GM12878 (cell line): ENCODE measurements around the gene BCAS3.

Source experiments
- CHD2 ChIP-seq: IDR thresholded peaks from 2 replicates; pipeline ENCODE4 v1.6.1; 2011; ENCODE audit warnings: low read depth, low read length, improper control_type of control experiment, borderline replicate concordance
- EED ChIP-seq: sonication (generic); IDR thresholded peaks from 2 replicates; pipeline ENCODE4 v1.6.1; 2016; ENCODE audit warnings: antibody characterized with exemption, low read depth
- EGR1 ChIP-seq, 2 experiments: IDR thresholded peaks; 1 replicate in 1 of 2; 2 replicates in 1 of 2; pipeline ENCODE4 v1.6.1; 2011 to 2012; ENCODE audit warnings: low read depth in 2 of 2, low read length in 2 of 2, borderline replicate concordance in 1 of 2, mild to moderate bottlenecking in 1 of 2, moderate library complexity in 1 of 2
- EP300 ChIP-seq, 2 experiments: fragments of 150-350 bp in 1 of 2; IDR thresholded peaks; 2 replicates each; pipeline ENCODE4 v1.6.1; 2011 to 2012; ENCODE audit warnings: low read depth in 2 of 2, low read length in 2 of 2, borderline replicate concordance in 1 of 2, improper control_type of control experiment in 1 of 2, inconsistent platforms in 1 of 2; ENCODE audit not compliant: control insufficient read depth in 1 of 2
- POLR2AphosphoS5 ChIP-seq: IDR thresholded peaks from 2 replicates; pipeline ENCODE4 v1.6.1; 2011; ENCODE audit warnings: mild to moderate bottlenecking, low read length, inconsistent platforms
- RCOR1 ChIP-seq: conservative IDR thresholded peaks from 2 replicates; pipeline ENCODE4 v1.6.1; 2012; ENCODE audit warnings: low read depth, low read length, improper control_type of control experiment
- SPI1 ChIP-seq: IDR thresholded peaks from 2 replicates; pipeline ENCODE4 v1.6.1; 2011; ENCODE audit warnings: low read depth, mild to moderate bottlenecking, low read length, moderate library complexity, borderline replicate concordance; ENCODE audit not compliant: insufficient read depth
- TAF1 ChIP-seq: IDR thresholded peaks from 2 replicates; pipeline ENCODE4 v1.6.1; 2011; ENCODE audit warnings: mild to moderate bottlenecking, low read depth, low read length, borderline replicate concordance
- TARDBP ChIP-seq: IDR thresholded peaks from 2 replicates; pipeline ENCODE4 v1.6.1; 2016; ENCODE audit warnings: borderline replicate concordance
- WRNIP1 ChIP-seq: IDR thresholded peaks from 2 replicates; pipeline ENCODE4 v1.6.1; 2011; ENCODE audit warnings: low read depth, low read length, improper control_type of control experiment, borderline replicate concordance
- ZBTB40 ChIP-seq: fragments of 450-650 bp; IDR thresholded peaks from 2 replicates; pipeline ENCODE4 v1.6.1; 2016; ENCODE audit warnings: mild to moderate bottlenecking, moderate library complexity, borderline replicate concordance
- TF ChIP-seq, protein P1 (sequence below), 3 experiments: IDR thresholded peaks in 2 of 3; conservative IDR thresholded peaks in 1 of 3; 2 replicates each; pipeline ENCODE4 v1.5.1; 2011; ENCODE audit warnings: low read depth in 3 of 3, low read length in 3 of 3, mild to moderate bottlenecking in 3 of 3, control low read depth in 2 of 3, moderate library complexity in 2 of 3, inconsistent platforms in 1 of 3, mixed read lengths in 1 of 3; ENCODE audit not compliant: control insufficient read depth in 2 of 3, insufficient read depth in 1 of 3; ENCODE audit errors: extremely low read depth in 1 of 3
- TF ChIP-seq, protein P2 (sequence below): IDR thresholded peaks from 2 replicates; pipeline ENCODE4 v1.6.1; 2011; ENCODE audit warnings: low read depth, low read length, improper control_type of control experiment, borderline replicate concordance

DNA sequence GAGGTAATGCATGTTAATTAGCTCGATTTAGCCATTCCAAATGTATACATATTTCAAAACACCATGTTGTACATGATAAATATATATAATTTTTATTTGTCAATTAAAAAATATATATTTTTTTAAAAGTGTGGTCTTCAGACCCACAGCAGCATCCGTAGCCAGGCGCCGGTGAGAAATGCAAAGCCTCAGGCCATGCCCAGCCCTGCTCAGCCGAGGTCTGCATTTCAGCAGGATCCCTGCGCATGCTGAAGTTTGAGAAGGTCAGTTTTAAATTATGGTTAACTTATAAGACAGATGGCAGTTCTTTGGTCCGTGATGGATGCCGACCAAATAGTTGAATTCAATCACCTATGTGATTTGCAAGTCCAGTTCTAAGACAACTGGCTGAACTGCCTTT, 694.0 kb downstream of the BCAS3 start:
- TF ChIP-seq WRNIP1 (no peak), RCOR1 (no peak), SPI1 (no peak), EED (no peak), EP300 (IDR thresholded peaks at IDR 0.05; ENCODE audit: borderline replicate concordance in 1 of 2, control insufficient read depth in 1 of 2, low read depth in 2 of 2, low read length in 2 of 2) (no peak), TARDBP (no peak), EGR1 (IDR thresholded peaks at IDR 0.05; ENCODE audit: borderline replicate concordance in 1 of 2, low read depth in 2 of 2, low read length in 2 of 2) (no peak), CHD2 (no peak), TAF1 (no peak), POLR2AphosphoS5 (no peak), ZBTB40 (no peak)
- TF ChIP-seq, protein P1, sequence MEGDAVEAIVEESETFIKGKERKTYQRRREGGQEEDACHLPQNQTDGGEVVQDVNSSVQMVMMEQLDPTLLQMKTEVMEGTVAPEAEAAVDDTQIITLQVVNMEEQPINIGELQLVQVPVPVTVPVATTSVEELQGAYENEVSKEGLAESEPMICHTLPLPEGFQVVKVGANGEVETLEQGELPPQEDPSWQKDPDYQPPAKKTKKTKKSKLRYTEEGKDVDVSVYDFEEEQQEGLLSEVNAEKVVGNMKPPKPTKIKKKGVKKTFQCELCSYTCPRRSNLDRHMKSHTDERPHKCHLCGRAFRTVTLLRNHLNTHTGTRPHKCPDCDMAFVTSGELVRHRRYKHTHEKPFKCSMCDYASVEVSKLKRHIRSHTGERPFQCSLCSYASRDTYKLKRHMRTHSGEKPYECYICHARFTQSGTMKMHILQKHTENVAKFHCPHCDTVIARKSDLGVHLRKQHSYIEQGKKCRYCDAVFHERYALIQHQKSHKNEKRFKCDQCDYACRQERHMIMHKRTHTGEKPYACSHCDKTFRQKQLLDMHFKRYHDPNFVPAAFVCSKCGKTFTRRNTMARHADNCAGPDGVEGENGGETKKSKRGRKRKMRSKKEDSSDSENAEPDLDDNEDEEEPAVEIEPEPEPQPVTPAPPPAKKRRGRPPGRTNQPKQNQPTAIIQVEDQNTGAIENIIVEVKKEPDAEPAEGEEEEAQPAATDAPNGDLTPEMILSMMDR (IDR thresholded peaks at IDR 0.05 in 2 of 3, conservative IDR thresholded peaks at IDR 0.05 in 1 of 3; ENCODE audit: control insufficient read depth in 2 of 3, extremely low read depth in 1 of 3, insufficient read depth in 1 of 3, low read depth in 3 of 3, low read length in 3 of 3) = no peak
- TF ChIP-seq, protein P2, sequence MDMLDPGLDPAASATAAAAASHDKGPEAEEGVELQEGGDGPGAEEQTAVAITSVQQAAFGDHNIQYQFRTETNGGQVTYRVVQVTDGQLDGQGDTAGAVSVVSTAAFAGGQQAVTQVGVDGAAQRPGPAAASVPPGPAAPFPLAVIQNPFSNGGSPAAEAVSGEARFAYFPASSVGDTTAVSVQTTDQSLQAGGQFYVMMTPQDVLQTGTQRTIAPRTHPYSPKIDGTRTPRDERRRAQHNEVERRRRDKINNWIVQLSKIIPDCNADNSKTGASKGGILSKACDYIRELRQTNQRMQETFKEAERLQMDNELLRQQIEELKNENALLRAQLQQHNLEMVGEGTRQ = no peak
